GM21423 (cell line): ENCODE results near the gene ADRM1.

Experiments used
- ATAC-seq: cut with Tn5 transposase; IDR thresholded peaks from one replicate; pipeline ENCODE4 v1.9.1; 2021; ENCODE audit warnings: mild to moderate bottlenecking, moderate library complexity; ENCODE audit not compliant: unreplicated experiment

Gene ADRM1

DNA sequence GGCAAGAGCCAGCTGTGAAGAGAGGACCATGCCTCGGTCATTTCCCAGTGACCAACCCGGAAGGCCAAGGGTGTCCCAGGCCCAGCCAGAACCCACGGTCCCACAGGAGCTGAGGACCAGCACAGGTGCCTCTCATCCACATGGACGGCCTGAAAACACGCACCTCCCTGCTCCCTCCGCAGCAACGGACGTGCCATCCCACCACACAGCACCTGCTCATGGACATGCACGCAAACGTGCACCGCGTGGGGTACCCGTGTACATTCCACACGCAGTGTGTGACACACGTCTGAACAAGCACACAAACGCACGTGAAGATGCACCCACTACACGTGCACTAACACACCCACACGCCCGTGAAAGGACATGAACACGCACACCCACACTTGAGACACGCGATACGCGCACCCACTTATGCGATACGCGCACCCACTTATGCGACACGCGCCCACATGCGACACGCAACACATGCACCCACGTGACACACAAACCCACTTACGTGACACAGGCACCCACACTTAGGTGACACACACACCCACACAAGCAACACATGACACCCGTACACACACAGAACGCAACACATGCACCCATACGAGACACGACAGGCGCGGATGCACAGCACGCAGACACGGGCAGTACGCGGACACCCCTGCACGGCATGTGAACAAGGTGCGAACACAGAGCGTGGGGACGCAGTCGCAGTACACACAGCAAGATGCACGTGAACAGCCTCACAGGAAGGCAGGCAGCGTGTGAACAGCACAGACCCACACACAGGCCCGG is 34.2 kb downstream of the ADRM1 start:
- no peak for ATAC-seq

GRCh38 chr20:62337558-62338293 is 34.9 kb downstream of the ADRM1 start:
- ATAC-seq = peak; percentile 54

GRCh38 chr20:62338294-62338620 is 35.5 kb downstream of the ADRM1 start:
- no peak for ATAC-seq

GRCh38 chr20:62339647-62340062 is 36.9 kb downstream of the ADRM1 start:
- peak; percentile 71 for ATAC-seq

GRCh38 chr20:62342910-62343309 is 40.1 kb downstream of the ADRM1 start:
- no peak for ATAC-seq

DNA sequence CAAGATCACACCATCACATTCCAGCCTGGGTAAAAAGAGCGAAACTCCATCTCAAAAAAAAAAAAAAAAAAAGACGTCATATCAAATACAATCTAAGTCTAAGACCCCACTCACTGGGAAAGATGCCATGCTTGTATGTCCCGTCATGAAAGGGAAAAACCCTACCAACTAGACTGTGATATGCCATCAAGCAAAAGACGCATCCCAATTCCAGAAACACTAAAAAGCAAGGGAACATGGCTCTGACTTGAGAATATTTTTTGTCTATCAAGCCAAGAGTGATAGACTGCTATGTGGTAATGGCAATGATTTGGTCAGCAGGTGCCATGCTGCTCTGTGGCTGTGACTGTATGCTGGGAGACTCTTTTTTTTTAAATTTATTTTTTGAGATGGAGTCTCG is 41.3 kb downstream of the ADRM1 start:
- ATAC-seq = no peak

- ATAC-seq = no peak
Measured at GRCh38 chr20:62344782-62345181, 42.0 kb downstream of the ADRM1 start.

DNA sequence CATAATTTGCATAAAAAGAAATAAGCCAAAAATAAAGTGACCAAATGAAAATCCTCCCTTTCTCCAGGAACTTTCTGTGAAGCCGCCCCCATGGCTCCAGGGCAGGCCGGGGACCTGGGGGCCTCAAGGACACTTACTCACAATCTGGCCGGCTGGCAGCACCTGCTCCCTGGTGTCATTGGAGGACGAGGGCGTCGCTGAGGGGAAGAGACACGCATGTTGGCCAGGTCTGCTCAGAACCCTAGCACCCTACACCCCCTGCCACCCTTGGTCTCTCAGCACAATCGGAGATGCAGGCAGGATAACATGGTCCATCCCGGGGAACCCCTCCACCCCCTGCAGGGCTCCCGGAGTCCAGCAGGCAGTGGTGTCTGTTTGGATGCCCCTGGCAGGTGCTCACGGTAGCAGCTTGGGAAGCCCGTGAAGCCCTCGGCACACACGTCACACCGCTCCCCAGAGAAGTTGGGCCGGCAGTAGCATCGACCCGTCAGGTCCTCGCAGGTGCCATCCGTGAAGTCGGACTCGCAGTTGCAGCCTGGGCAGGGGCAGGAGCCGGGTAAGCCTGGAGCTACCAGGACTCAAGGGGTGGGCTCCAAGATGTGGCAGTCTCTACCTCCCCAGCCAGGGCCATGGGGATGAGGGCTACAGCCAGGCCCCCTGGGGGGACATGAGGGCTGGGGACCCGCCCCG is 43.0 kb downstream of the ADRM1 start:
- no peak for ATAC-seq

DNA sequence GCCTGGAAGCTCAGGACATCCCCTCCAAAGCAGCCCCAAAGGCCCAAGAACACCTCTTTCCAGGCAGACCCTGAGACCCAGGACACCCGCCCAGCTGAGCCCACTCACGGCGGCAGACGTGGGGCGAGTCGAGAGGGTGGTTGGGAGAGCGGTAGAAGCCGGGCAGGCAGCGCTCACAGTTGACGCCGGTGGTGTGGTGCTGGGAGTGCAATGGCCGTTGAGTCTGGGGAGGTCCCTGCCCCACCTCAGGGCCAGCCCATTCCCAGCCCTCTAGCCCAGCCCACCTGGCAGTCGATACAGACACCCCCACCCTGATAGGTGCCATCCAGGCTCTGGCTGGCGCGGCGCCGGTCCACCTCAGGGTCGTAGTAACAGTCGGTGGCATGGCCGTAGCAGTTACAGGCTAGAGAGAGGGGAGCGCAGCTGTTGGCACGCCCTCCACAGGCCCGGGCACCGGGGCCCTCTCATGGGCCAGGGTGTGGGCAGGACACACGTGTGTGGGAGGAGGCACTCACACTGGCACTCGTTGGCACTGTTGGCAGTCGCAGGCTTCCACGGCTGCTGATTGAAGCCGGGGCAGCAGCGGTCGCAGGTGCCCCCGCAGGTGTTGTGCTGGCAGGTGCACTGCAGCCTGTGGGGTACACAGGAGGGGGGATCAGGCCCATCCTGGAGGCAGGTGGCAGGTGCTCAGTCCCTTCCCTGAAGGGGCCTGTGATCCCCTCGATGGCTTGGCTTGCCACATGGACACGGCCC is 43.8 kb downstream of the ADRM1 start:
- no peak for ATAC-seq

DNA sequence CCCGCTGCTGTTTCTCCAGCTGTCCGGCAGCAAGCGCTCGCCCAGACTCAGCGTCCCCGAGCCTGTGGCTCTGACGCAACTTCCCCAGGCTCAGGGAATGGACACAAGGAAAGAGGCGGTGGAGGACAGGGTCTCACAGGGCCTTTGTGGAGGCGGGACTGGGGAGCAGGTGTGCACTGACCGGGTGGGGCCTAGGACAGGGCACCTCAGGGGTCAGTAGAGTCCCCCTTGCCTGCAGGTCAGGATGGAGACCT is 44.3 kb downstream of the ADRM1 start:
- ATAC-seq = no peak

GRCh38 chr20:62347445-62347844 is 44.6 kb downstream of the ADRM1 start:
- no peak for ATAC-seq

GRCh38 chr20:62348604-62349003 is 45.8 kb downstream of the ADRM1 start:
- no peak for ATAC-seq

DNA sequence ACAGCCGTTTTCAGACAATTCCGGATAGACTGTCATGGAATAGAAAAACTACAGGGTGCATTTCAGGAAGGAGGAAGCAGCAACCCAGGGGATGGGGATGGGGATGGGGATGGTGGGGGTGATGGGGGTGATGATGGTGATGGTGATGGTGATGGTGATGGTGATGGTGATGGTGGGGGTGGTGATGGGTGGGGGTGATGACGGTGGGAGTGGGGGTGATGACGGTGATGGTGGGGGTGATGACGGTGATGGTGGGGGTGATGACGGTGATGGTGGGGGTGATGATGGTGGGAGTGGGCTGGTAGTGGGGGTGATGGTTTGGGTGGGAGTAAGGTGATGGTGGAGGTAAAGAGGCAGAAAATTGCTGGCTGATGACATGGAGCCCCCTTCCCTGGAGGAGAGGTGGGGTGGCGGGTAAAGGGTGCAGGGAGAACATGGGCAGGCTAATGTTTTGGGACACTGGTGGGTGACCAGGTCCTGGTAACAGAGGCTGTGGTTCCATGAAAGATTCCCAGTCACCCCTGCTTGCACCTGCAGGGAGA is 46.8 kb downstream of the ADRM1 start:
- no peak for ATAC-seq

DNA sequence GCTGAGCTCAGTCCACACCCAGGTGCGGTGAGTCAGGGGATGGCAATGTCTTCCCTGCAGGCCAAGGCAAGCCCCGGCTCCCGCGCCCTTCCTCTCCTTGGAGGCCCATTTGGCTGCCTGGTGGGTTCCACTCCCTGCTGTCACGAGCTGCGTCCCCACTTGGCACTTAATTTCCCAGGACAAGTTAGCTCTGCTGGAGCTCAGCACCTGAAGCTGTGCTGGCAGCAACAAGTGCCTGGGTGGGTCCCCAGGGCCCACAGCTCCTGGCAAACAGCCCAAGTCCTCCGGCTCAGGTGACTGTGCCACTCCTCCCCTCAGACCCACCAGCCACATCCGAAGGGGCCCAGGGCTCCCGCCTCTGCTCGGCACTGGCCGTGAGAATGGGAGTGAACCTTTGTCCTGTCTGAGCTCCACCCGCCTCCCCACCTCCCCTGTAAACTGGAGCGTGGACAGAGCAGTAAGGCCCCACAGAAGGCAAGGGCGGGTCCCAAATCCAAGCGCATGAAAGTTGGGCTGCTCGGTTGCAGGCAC is 47.4 kb downstream of the ADRM1 start:
- no peak for ATAC-seq

DNA sequence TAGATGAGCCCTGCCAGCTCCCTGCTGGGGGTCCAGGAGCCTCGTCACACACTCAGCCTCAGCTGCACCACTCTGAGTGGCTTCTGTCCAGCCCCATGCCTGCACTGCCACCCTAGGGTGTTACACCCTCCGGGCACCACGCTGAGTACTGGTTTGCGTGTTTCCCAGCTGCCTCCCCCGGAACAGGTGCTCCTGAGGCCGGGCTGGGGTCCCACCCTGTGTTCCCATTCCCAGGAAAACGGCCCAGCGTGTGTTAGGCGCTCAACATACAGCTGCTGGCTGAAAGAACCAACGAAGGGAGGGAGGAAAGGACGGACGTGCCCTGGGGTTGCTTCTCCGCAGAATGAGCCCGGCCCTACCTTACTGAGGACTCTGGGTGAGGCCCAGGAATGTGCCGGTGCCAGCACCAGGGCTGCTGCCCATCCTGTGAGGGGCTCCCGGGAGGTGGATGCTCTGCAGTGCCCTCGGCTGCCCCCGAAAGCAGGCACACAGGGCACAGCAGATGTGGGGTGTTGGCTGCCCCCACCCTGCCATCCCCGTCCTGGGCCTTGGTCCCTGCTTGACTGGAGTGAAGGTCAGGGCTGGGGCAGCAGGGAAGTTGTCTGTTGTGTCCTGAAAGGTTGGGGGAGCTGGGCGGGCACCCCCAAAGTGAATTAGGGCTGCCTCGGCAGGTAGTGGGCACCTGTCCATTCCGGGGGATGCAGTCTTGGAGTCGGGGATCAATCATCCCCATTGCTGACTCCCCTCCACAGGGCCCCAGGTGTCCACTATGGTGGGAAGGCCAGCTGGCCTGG is 48.0 kb downstream of the ADRM1 start:
- ATAC-seq = no peak

- ATAC-seq = no peak
Measured at GRCh38 chr20:62351469-62352401, 48.9 kb downstream of the ADRM1 start.

GRCh38 chr20:62352402-62353288 is 49.8 kb downstream of the ADRM1 start:
- ATAC-seq = no peak
